GM03348 (cell line): ENCODE results near the gene NPTX2.

Source experiments
- DNase-seq: peaks from one replicate; pipeline ENCODE4 v3.0.0; 2012; ENCODE audit warnings: low spot score

NPTX2 gene

DNA sequence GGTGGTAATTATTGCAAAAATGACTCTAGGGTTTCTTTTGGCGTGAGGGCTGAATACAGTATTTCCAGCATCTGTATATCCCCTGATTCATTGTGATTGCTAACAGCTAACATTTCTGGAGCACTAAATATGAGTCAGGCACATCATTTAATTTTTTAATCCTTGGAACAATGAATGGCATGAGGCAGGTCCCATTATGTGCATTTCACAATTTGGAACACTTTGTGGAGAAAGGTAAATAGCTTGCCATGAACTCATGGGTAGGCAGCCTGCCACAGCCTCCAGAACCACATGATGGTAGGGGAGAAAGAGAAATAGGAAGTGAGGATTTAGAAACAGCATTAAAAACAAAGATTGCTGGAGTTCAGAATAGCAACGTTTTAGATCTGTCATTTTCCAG, 1.7 kb downstream of the NPTX2 start:
- DNase-seq = no peak

DNA sequence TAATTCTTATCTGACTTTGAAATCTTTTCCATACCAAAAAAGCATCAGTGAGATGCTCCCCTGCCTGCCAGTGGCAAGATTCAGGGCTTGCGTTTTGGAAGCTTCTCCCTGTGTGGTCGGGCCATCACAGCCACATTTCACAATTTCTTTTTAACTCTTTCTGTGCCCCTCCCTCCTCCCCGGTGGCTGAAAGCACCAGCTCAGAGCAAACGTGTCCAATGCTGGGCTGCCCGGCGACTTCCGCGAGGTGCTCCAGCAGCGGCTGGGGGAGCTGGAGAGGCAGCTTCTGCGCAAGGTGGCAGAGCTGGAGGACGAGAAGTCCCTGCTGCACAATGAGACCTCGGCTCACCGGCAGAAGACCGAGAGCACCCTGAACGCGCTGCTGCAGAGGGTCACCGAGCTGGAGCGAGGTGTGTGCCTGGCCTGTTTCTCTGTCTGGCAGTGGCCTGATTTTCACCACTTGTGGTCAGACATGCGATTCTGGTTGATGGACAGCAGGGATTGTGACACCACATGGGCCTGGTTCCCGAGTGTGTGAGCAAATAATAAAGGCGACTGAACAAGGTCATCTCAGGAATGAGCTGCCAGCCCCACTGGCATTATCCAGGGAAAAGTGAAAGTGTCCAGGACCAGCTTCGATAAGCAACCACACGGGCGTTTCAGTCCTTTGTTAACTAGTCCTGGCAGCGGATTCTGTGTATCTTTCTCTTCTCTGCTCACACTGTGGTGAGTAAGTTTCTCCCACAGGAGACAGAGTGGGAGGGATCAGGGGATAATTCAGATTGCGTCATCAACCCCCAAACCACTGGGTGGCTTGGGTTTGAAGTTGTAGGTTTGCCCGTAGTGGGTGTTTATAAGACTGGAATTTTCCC, 2.6 kb downstream of the NPTX2 start:
- peak; percentile 49 for DNase-seq

DNA sequence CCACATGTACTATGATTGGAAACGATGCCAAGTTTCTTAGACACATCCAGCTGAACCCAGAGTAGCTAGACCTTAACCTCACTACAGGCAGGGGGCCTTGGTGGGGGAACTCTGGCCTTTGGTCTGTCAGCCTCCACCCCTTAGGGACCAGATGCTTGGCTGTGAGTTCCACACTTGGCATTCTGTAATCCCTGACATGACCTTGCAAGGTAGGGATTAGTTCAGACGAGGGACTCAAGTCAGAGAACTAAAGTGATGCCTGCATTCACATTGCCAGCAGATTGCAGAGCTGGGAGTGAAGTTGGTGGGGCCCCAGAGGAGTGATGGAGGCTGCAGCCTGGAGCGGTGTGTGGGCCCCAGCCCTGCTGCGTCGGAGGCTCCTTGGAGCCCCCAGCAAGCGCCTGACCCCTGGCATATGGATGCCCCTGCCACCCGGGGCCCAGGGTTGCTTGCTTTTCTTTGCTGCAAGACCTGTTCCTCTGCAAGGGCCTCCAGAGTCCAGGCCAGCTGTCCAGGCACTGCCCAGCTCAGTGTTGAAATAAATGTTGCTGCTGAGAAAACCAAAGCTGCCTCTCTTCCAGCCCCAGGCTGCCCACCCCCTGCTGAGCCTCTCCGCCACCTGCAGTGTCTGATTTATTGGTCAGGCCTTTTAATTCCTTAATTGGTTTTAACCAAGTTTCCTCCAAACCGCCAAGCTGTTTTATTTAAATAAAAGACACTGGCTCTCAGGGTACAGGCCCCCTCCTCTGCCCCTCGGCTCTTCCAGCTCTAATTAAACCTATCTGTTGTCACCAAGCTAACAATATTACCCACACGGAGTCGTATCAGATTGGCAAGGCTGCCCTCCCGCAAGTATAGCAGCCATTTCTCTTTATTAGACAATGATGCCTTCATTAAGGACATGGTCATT, 4.7 kb downstream of the NPTX2 start:
- DNase-seq = no peak

DNA sequence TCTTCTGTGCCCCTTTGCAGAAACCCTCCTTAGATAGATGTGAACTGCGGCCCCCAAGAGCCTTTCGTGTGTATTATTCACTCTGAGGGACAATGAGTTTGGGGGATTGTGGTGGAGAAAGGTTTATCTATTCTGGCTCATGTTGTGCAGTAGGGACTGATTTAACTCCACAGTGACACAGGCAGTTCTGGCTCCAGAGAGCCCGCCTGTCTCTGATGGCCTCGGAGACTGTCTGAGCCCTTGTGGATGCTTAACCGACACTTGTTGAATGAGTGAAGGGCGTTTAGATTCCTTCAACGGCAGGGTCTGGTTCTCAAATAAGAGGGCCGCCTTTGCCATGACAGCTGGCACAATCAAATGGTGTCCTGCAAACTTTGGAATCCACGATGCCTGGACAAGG, 5.8 kb downstream of the NPTX2 start:
- no peak for DNase-seq

DNA sequence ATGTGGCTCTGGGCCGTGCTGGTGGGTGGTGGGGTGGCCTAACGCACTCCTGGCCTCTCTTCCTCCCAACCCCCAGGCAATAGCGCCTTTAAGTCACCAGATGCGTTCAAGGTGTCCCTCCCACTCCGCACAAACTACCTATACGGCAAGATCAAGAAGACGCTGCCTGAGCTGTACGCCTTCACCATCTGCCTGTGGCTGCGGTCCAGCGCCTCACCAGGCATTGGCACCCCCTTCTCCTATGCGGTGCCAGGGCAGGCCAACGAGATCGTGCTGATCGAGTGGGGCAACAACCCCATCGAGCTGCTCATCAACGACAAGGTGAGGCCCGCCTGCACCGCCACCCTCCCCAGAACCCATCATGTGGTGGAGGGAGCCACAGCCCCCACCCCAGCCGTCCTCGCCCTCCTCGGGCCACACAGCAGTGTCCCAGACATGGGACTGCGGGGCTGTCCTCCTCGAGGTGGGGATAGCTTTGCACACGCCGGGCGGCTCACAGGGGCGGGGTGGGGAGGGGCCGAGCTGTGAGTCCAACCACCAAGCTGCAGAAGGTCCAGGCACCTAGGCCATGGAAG, 7.8 kb downstream of the NPTX2 start:
- DNase-seq = no peak

DNA sequence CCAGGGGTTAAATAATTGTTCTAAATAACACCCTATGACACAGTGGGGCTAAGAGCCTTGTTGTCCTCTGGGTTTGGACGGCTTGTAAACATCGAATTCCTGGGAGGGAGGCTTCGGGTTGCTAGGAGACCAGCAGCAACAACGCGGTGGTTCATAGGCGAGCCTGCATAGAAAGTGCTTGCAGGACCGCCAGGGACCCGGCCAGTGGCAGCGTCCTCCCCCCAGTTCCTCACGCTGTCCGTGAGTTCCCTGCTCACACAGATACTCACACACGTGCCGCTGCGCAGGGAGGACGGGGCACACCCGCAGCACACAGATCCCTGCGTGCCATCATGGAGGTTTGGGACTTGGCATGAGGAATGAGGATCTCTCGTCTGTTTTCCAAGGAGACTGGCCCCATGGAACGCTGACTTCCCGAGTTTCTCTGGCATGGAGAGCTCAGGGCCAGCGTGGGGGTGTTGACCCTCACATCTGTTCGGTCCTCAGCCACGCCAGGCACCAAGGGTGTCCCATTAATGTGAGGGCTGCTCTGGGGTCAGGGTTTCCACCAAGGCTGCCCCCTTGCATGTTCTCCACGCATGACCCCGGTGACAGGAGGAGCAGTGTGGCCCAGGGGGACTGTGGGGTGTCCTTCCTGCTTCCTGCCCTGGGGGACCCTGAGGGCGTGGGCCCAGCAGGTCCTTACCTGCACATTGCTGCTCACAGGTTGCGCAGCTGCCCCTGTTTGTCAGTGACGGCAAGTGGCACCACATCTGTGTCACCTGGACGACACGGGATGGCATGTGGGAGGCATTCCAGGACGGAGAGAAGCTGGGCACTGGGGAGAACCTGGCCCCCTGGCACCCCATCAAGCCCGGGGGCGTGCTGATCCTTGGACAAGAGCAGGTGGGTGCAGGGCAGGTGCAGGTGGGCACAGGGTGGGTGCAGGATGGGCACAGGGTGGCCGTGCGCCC, 9.7 kb downstream of the NPTX2 start:
- no peak for DNase-seq

DNA sequence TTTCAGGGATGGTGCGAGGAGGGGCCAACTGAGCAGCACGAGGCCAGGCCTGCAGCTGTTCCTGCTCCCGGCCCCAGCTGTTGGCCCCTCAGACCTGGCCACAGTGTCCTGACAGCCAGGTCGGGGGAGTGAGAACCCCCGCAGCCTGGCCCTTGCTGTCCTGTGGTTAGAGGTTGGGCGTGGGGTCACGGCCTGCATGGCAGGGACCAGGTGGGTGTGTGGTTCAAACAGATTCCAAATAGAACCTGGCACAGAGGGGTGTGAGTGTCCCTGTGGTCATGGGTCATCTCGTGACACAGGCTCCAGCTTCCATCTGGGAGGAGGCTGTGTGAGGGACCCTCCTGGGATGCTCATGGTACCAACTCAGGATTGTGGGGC, 10.3 kb downstream of the NPTX2 start:
- no peak for DNase-seq

DNA sequence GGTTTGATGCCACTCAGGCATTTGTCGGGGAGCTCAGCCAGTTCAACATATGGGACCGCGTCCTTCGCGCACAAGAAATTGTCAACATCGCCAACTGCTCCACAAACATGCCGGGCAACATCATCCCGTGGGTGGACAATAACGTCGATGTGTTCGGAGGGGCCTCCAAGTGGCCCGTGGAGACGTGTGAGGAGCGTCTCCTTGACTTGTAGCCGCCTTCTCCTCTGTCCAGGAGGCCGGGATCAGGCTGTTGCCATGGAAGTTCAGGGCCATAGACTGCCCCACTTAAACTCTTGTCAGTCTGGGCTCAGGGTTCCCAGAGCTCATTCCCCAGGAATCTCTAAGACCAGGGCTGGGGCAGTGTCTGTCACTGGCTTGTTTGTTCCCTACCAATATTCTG, 11.3 kb downstream of the NPTX2 start:
- no peak for DNase-seq

DNA sequence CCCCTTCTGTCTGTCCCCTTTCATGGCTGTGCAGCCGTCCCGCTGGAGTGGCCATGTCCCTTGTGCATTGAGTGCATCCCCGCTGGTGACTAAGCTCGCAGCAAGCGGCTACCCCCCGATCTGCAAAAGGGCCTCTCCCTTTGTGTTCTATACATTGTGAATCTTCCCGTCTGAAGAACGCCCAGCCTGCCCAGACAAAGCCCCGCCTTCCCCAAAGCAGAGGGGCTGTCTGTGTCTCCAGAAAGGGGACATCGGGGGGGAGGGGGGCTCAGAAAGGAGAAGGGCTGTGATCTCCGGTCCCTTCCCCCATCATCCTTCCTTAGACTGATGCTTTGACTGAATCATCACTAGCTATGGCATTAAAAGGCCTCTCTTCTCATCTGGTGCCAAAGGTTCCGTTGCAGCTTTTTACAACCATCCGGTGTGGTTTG, 11.9 kb downstream of the NPTX2 start:
- no peak for DNase-seq

DNA sequence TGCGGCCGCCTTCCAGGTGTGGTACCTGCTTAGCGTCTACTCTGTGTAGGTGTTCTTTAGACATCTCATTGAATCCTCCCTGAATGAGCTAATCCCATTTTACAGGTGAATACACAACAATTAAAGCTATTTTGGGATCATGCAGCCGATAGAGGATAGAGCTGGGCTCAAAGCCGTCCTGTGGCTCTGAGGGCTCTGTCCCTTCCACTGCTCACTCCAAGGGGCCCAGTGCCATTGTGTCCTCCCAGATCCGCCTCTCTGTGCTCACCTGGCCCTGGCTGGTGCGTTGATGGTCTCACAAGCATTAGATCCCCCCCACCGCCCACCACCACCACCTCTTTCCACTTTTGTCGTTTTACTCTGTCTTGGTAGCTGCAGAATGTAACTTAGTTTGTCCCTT, 13.1 kb downstream of the NPTX2 start:
- DNase-seq = no peak

DNA sequence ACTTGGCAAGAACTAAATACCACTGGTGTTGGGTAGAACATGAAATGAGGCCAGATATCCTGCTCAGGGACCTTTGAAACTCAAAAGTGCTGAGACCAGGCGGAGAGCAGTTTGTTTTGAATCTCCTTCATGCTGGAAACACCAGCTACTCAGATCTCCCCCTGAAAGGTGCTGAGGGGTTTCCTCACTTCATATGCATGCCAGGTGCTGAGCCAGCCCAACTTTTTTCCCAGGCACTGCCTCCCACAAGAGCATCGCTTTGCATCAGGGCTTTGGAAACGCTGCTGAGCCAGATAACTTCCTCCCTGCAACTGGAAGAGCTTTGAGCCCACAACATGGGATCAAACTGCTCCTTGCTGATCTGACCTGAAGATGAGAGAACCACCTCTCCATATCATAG, 13.7 kb downstream of the NPTX2 start:
- no peak for DNase-seq

DNA sequence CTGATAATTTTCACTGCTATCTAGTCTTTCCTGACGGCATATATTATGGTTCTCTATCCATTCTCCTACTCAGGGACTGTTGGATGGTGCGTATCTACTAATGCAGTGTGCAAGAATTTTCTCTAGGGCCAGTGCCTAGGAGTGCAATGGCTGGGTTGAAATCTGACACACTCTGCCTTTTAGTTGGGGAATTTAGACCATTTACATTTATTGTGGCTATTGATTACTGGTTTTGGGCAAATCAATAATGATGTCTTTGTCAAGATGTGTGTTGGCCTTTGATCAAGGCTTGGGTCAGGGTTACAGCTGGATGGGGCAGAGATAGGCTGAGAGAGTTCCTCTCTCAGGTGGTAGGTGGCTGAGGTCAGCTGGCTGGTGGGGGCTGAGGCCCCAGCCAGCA, 21.8 kb downstream of the NPTX2 start:
- DNase-seq = no peak

DNA sequence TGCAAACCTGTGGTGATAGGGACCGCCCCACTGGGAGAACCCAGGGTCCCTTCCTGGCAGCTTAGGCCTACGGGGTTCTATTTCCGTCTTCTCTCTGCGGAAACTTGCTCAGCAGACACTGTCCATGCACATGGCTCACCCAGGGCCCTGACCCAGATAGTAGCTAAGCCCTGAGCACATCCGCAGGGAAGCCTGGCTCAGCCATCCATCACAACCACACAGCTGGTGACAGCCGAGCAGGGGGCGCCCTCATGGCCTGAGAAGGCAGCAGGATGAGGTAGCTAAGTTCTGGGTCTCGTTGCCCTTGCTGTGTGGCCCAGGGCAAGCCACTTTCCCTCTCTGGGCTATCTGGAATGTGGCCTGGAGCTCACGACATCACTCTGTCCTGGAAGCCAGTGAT, 23.3 kb downstream of the NPTX2 start:
- DNase-seq = no peak

DNA sequence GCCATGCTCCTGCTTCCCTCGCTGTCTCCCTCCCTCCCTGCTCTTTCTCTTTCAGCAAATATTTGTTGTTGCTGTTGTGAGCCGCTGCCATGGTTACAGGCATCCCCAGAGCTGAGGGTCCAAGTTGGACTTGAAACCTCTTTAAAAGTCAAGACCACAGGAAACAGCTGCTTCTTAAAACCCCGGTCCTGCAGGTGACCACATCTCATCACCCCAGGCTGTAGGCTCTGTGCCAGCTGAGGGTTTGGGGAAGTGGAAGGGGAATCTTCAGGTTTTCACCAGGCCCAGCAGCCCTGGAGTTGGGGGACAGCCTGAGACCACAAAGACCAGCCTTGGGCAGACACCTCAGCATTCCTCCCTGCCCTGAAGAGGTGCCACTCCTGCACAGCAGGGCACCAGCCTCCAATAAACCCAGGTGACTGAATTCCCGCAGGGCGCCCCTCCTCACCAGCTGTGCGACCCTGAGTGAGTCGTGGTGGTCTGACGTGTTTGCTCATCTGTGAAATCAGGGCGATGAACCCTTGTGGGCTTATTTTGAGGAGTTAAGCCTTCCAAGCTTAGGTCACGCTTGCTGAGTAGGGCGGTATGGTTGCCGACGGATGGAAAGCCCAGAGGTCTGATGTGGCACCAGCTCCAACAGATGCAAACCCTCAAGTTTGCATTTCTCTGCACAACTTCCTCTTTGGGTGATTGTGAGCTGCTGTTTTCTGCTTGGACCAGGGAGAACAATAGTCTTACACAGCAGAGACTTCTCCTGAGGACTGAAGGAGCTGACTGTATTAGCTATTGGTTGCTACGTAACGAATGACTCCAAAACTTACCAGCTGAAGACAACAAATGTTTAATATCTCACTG, 24.8 kb downstream of the NPTX2 start:
- DNase-seq = no peak

DNA sequence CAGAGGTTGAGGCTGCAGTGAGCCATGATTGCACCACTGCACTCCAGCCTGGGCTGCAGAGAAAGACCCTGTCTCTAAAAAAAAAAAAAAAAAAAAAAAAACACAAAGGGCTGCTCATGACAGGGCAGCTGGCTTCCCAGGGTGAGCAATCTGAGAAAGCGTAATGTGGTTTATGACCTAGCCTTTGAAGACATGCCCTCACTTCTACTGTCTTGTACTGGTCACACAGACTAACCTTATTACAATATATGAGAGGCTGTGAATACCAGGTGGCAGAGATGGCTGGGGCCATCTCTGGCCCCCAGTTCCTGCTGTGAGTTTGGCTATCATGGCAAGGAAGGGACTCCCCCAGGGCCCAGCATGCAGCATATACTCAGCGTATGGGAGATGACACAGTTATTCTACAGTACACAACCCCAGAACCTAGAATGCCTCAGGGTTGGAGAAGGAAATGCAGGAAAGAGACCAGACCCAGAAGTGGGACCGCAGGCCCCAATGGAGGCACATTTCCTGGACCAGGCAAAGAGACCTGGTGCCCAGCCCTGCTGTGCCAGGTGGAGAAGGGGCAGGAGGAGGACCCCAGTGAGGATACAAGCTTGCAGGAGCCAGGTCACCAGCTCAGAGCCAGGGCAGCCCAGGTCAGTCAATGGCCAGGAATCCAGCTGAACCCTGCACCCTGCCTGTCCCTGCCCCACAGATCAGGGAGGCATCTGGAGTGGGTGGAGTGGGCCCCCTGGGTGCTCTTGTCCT, 26.3 kb downstream of the NPTX2 start:
- no peak for DNase-seq

DNA sequence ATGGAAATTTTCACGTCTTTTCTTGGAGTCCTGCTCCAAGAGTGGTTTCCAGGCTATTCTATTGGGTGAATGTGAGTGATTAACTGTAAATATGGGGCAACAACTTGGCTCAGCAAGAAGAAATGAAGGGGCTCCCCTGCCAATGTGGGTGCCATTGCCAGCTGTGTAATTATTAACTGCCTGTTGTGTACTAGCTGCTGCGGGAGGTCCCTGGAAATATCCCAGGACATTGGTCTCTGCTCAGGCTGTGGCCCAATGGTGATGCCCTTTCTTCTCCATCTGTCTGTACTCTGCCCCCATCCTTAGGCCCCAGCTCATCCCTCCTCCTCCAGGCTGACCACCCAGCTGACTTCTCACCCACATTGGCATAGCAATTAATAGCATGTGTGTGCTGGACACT, 29.4 kb downstream of the NPTX2 start:
- no peak for DNase-seq

DNA sequence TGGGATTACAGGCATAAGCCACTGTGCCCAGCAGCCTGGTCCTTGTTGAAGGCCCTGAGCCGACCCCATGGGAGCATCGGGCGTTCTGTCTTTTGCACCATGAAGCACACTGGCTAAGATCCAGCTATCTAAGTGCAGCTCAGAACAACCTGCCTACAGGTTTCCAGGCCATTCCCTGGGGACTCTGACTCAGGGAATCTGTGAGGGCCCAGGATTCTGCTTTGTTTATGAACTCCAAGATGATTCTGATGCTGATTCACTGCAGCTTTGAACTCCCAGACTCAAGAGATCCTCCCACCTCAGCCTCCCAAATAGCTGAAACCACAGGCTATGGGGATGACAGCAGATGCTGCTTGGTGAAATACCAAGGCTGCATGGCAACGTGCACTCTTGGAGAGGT, 30.2 kb downstream of the NPTX2 start:
- no peak for DNase-seq

DNA sequence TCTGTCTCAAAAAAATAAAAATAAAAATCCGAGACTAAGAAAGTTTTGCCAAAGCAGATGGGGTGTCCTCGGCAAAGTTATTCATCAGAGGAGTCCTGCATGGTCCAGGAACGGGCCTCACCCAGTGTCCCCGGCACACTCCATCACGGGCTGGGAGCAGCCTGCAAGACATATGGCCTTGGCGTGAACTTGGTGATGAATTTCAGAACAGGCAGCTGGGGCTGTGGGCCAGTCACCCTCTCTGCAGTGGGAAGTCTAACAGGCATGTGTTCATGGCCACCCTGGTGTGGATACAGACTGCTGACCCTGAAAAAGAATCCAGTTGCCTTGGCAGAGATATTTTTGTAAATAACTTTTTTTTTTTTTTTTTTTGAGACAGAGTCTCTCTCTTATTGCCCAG, 34.7 kb downstream of the NPTX2 start:
- DNase-seq = no peak

DNA sequence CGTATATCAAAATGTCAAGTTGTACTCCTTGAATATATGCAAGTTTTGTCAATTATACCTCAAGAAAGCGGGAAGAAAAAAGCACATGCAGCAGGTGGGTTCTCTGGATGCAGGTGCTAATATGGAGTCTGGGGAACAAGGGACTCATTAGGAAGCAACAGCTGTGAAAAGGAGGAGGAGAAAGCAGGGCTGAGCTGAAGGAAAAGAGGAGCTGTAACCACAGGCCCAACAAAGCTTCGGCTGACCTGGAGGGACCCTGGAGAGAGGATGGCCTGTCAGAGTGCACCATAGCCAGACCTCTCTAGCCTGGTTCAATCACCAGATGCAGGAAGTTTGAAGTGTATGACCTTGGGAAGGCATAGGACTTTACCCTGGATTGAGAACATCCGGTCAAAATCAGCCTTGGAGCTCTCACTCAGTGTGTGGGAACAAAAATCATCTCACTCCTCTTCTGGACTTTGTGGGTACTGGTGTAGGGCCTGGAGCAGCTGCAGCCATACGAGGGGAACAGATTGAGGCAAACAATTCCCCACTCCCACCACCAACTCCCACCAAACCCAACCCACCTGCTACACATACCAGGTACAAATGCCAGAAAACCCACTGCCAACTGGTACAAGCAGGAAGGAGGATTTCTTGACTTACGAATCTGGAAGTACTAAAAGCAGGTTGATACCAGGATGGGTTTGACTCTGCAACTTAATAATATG, 36.7 kb downstream of the NPTX2 start:
- DNase-seq = no peak
